HCT116 (cell line): ENCODE measurements around the gene TGM6. TPM values are rescaled to one million over a fixed set of nuclear protein-coding genes. Genes with fewer than 3 reads are reported as not detected.

Source experiments
- ATAC-seq: fragments of 200-7000 bp; cut with Tn5 transposase; 2 replicates; pipeline ENCODE4 v1.9.1; 2020; ENCODE audit warnings: mild to moderate bottlenecking, moderate library complexity
- BruUV-seq: library from RNA; stranded (reverse); fragments of 400-500 nt; replicated peaks from 2 replicates; lab custom pipeline; 2021; lab: Mats Ljungman, UMichigan
- CTCF ChIA-PET: fragments of 300-600 bp; sonication (Branson Sonifier 250); formaldehyde crosslinking; loops from one replicate; lab custom pipeline; 2021; ENCODE audit warnings: antibody characterized with exemption; lab: Charles Lee
- POLR2A ChIA-PET: fragments of 300-600, 350-600 bp; sonication (Branson Sonifier 250); formaldehyde crosslinking; loops from one replicate; lab custom pipeline; 2021; ENCODE audit warnings: antibody characterized with exemption; lab: Charles Lee
- RAD21 ChIA-PET, 2 experiments: fragments of 300-600 bp; sonication (Branson Sonifier 250); formaldehyde crosslinking; loops; one replicate each; lab custom pipeline; 2023; ENCODE audit warnings: low total read pairs in 2 of 2; ENCODE audit not compliant: uncharacterized antibody in 2 of 2, unreplicated experiment in 2 of 2, low non-redundant PET in 1 of 2; lab: Charles Lee
- DNase-seq: peaks from one replicate; pipeline ENCODE4 v3.0.0-alpha.2; 2010; ENCODE audit warnings: low read depth, low spot score
- H2AFZ ChIP-seq: fragments of 200-600 bp; shearing (Covaris generic), sonication (generic); 2 replicates; pipeline ENCODE4 v1.6.1; 2017; ENCODE audit warnings: low read depth, mixed run types, mixed read lengths, antibody characterized with exemption, low read length; ENCODE audit not compliant: poor library complexity, severe bottlenecking
- H3K27ac ChIP-seq: 2 replicates; pipeline ENCODE4 v1.5.1; 2012; ENCODE audit warnings: low read depth, low read length
- H3K27me3 ChIP-seq: fragments of 200-600 bp; sonication (generic); 2 replicates; pipeline ENCODE4 v1.6.1; 2016; ENCODE audit warnings: mixed run types, low read length, mixed read lengths; ENCODE audit not compliant: insufficient read depth
- H3K36me3 ChIP-seq, 2 experiments: fragments of 200-500 bp in 1 of 2; fragments of 200-600 bp in 1 of 2; sonication (Bioruptor generic) in 1 of 2; sonication (generic) in 1 of 2; 2 replicates each; pipeline versions ENCODE4 v1.5.1 to v1.6.1; 2014 to 2016; ENCODE audit warnings: low read length in 2 of 2, inconsistent platforms in 1 of 2, mixed read lengths in 1 of 2, mixed run types in 1 of 2; ENCODE audit not compliant: insufficient read depth in 2 of 2, control insufficient read depth in 1 of 2
- H3K4me1 ChIP-seq, 2 experiments: fragments of 200-600 bp in 1 of 2; sonication (generic) in 1 of 2; 2 replicates each; pipeline versions ENCODE4 v1.5.1 to v1.6.1; 2012 to 2017; ENCODE audit warnings: low read length in 2 of 2, inconsistent platforms in 1 of 2, mild to moderate bottlenecking in 1 of 2, mixed read lengths in 1 of 2, mixed run types in 1 of 2, moderate library complexity in 1 of 2; ENCODE audit not compliant: insufficient read depth in 2 of 2, control insufficient read depth in 1 of 2
- H3K4me2 ChIP-seq: fragments of 200-600 bp; sonication (generic); 2 replicates; pipeline ENCODE4 v1.6.1; 2017; ENCODE audit warnings: mixed run types, low read length, mixed read lengths
- H3K4me3 ChIP-seq, 2 experiments: fragments of 200-600 bp in 1 of 2; sonication (generic) in 1 of 2; replicated peaks in 1 of 2; 2 replicates each; pipeline ENCODE4 v1.5.1; 2011 to 2016; ENCODE audit warnings: low read length in 2 of 2, control low read depth in 1 of 2, low read depth in 1 of 2, mild to moderate bottlenecking in 1 of 2, mixed read lengths in 1 of 2, mixed run types in 1 of 2
- H3K79me2 ChIP-seq: fragments of 200-600 bp; sonication (generic); 2 replicates; pipeline ENCODE4 v1.6.1; 2017; ENCODE audit warnings: mild to moderate bottlenecking, mixed run types, low read length, moderate library complexity, mixed read lengths; ENCODE audit not compliant: insufficient read depth
- H3K9ac ChIP-seq: fragments of 200-600 bp; sonication (generic); 2 replicates; pipeline ENCODE4 v1.6.1; 2016; ENCODE audit warnings: low read length, mixed read lengths
- H3K9me2 ChIP-seq: fragments of 200-600 bp; sonication (generic), shearing (Covaris generic); 2 replicates; pipeline ENCODE4 v1.6.1; 2017; ENCODE audit warnings: mixed run types, mild to moderate bottlenecking, moderate library complexity; ENCODE audit not compliant: insufficient read depth
- H3K9me3 ChIP-seq, 2 experiments: fragments of 200-500 bp in 1 of 2; fragments of 200-600 bp in 1 of 2; sonication (Bioruptor generic) in 1 of 2; sonication (generic) in 1 of 2; 2 replicates each; pipeline ENCODE4 v1.6.1; 2014 to 2017; ENCODE audit warnings: low read length in 2 of 2, mixed read lengths in 2 of 2, inconsistent platforms in 1 of 2, low read depth in 1 of 2, mild to moderate bottlenecking in 1 of 2, mixed run types in 1 of 2, moderate library complexity in 1 of 2; ENCODE audit not compliant: control insufficient read depth in 1 of 2, insufficient read depth in 1 of 2
- H4K20me1 ChIP-seq: fragments of 200-600 bp; sonication (generic), shearing (Covaris generic); 2 replicates; pipeline ENCODE4 v1.6.1; 2017; ENCODE audit warnings: mixed run types, mild to moderate bottlenecking, moderate library complexity; ENCODE audit not compliant: insufficient read depth
- EGR1 ChIP-seq: IDR thresholded peaks from 2 replicates; pipeline ENCODE4 v1.6.1; 2012; ENCODE audit warnings: low read depth
- ELF1 ChIP-seq: IDR thresholded peaks from 2 replicates; pipeline ENCODE4 v1.6.1; 2012; ENCODE audit warnings: low read depth, borderline replicate concordance
- EZH2phosphoT487 ChIP-seq: fragments of 200-600 bp; IDR thresholded peaks from 2 replicates; pipeline ENCODE4 v1.6.1; 2018; ENCODE audit warnings: antibody characterized with exemption, borderline replicate concordance
- FOSL1 ChIP-seq: IDR thresholded peaks from 2 replicates; pipeline ENCODE4 v1.6.1; 2012; ENCODE audit warnings: low read depth
- JUND ChIP-seq: IDR thresholded peaks from 2 replicates; pipeline ENCODE4 v1.6.1; 2012
- POLR2A ChIP-seq: IDR thresholded peaks from 2 replicates; pipeline ENCODE4 v1.7.0; 2011; ENCODE audit warnings: borderline replicate concordance; ENCODE audit not compliant: insufficient read depth, insufficient read length; ENCODE audit errors: extremely low read depth
- POLR2AphosphoS5 ChIP-seq: IDR thresholded peaks from 2 replicates; pipeline ENCODE4 v1.6.1; 2011; ENCODE audit warnings: mild to moderate bottlenecking, low read depth, low read length, moderate library complexity
- SIN3A ChIP-seq: IDR thresholded peaks from 2 replicates; pipeline ENCODE4 v1.6.1; 2012; ENCODE audit warnings: low read depth
- SP1 ChIP-seq: IDR thresholded peaks from 2 replicates; pipeline ENCODE4 v1.6.1; 2012; ENCODE audit warnings: low read depth
- TCF7L2 ChIP-seq: IDR thresholded peaks from 2 replicates; pipeline ENCODE4 v1.7.0; 2011; ENCODE audit warnings: borderline replicate concordance, inconsistent platforms; ENCODE audit not compliant: insufficient read depth, insufficient read length; ENCODE audit errors: extremely low read depth
- YY1 ChIP-seq: IDR thresholded peaks from 2 replicates; pipeline ENCODE4 v1.6.1; 2011; ENCODE audit warnings: low read length, low read depth, moderate library complexity, mild to moderate bottlenecking; ENCODE audit not compliant: insufficient replicate concordance; ENCODE audit errors: extremely low read depth
- ZFX ChIP-seq: fragments of 450-650 bp; IDR thresholded peaks from 2 replicates; pipeline ENCODE4 v1.6.1; 2017
- ZNF274 ChIP-seq: fragments of 200-500 bp; sonication (Bioruptor generic); IDR thresholded peaks from 2 replicates; pipeline ENCODE4 v1.6.1; 2014; ENCODE audit warnings: mild to moderate bottlenecking, low read depth, low read length, inconsistent platforms
- intact Hi-C: fragments of 100-400 bp; cut with micrococcal nuclease; formaldehyde crosslinking; loops from 2 replicates; pipeline ENCODE4 v1.10.0; 2022
- total RNA-seq: library from RNA; stranded (reverse); gene quantifications from one replicate; pipeline ENCODE4 v1.2.1, GENCODE V29; 2021; ENCODE audit not compliant: unreplicated experiment
- TF ChIP-seq, protein P1 (sequence below), 3 experiments: fragments of 200-600 bp in 1 of 3; sonication (generic) in 1 of 3; IDR thresholded peaks in 2 of 3; conservative IDR thresholded peaks in 1 of 3; 2 replicates each; pipeline ENCODE4 v1.5.1; 2012 to 2017; ENCODE audit warnings: low read depth in 2 of 3, low read length in 2 of 3, antibody characterized with exemption in 1 of 3, borderline replicate concordance in 1 of 3, control low read depth in 1 of 3, mild to moderate bottlenecking in 1 of 3, mixed read lengths in 1 of 3, mixed run types in 1 of 3, moderate library complexity in 1 of 3; ENCODE audit not compliant: insufficient read depth in 1 of 3
- TF ChIP-seq, protein P2 (sequence below): IDR thresholded peaks from 2 replicates; pipeline ENCODE4 v1.6.1; 2012; ENCODE audit warnings: low read depth
- TF ChIP-seq, protein P3 (sequence below): IDR thresholded peaks from 2 replicates; pipeline ENCODE4 v1.6.1; 2012

TGM6 gene
- total RNA-seq, 1 experiment from 2014 or later, result not detected

DNA sequence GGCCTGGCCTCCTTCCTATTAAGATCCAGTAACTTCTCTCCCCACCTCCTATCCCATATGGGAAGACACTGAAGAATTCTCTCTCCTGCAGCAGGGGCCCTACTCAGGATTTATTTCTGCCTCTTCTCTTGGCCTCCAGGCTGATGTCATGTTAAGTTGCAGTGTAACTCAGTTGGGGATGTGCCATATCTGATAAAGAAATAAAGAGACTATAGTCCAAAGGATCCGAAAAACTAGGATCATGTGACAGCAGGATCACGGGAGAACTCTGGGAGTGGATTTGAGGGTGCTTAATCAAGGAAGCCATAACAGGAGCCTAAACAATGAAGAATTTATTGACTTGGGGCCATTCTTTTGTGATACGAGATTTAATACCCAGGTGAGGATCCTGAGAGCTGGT is 38.5 kb upstream of the TGM6 start:
- ChIA-PET CTCF (no interaction called here), RAD21 (no interaction called here), POLR2A (no interaction called here)
- Histone ChIP-seq H3K36me3 (no peaks in the 10 kb centered on the region), H3K9ac (no peak overlapping the region), H3K4me3 (no peak overlapping the region), H3K4me2 (no peak overlapping the region), H4K20me1 (no peaks in the 10 kb centered on the region), H3K27ac (no peak overlapping the region), H3K9me3 (no peaks in the 10 kb centered on the region), H3K27me3 (no peaks in the 10 kb centered on the region), H3K79me2 (no peaks in the 10 kb centered on the region), H3K9me2 (no peaks in the 10 kb centered on the region), H2AFZ (no peak overlapping the region), H3K4me1 (no peaks in the 10 kb centered on the region)
- BruUV-seq, result no TSS peak
- TF ChIP-seq SP1, result no peak
- TF ChIP-seq ZNF274, result no peak
- no peak for TF ChIP-seq POLR2A
- TF ChIP-seq, protein P1, sequence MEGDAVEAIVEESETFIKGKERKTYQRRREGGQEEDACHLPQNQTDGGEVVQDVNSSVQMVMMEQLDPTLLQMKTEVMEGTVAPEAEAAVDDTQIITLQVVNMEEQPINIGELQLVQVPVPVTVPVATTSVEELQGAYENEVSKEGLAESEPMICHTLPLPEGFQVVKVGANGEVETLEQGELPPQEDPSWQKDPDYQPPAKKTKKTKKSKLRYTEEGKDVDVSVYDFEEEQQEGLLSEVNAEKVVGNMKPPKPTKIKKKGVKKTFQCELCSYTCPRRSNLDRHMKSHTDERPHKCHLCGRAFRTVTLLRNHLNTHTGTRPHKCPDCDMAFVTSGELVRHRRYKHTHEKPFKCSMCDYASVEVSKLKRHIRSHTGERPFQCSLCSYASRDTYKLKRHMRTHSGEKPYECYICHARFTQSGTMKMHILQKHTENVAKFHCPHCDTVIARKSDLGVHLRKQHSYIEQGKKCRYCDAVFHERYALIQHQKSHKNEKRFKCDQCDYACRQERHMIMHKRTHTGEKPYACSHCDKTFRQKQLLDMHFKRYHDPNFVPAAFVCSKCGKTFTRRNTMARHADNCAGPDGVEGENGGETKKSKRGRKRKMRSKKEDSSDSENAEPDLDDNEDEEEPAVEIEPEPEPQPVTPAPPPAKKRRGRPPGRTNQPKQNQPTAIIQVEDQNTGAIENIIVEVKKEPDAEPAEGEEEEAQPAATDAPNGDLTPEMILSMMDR (IDR thresholded peaks at IDR 0.05 in 2 of 3, conservative IDR thresholded peaks at IDR 0.05 in 1 of 3; ENCODE audit: borderline replicate concordance in 1 of 3, insufficient read depth in 1 of 3, low read depth in 2 of 3, low read length in 2 of 3), result no peak
- TF ChIP-seq, protein P2, sequence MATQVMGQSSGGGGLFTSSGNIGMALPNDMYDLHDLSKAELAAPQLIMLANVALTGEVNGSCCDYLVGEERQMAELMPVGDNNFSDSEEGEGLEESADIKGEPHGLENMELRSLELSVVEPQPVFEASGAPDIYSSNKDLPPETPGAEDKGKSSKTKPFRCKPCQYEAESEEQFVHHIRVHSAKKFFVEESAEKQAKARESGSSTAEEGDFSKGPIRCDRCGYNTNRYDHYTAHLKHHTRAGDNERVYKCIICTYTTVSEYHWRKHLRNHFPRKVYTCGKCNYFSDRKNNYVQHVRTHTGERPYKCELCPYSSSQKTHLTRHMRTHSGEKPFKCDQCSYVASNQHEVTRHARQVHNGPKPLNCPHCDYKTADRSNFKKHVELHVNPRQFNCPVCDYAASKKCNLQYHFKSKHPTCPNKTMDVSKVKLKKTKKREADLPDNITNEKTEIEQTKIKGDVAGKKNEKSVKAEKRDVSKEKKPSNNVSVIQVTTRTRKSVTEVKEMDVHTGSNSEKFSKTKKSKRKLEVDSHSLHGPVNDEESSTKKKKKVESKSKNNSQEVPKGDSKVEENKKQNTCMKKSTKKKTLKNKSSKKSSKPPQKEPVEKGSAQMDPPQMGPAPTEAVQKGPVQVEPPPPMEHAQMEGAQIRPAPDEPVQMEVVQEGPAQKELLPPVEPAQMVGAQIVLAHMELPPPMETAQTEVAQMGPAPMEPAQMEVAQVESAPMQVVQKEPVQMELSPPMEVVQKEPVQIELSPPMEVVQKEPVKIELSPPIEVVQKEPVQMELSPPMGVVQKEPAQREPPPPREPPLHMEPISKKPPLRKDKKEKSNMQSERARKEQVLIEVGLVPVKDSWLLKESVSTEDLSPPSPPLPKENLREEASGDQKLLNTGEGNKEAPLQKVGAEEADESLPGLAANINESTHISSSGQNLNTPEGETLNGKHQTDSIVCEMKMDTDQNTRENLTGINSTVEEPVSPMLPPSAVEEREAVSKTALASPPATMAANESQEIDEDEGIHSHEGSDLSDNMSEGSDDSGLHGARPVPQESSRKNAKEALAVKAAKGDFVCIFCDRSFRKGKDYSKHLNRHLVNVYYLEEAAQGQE, result no peak
- no peak for TF ChIP-seq SIN3A
- no peak for TF ChIP-seq EGR1
- TF ChIP-seq ELF1, result no peak
- no peak for TF ChIP-seq TCF7L2
- TF ChIP-seq EZH2phosphoT487, result no peak
- TF ChIP-seq FOSL1, result no peak
- TF ChIP-seq, protein P3, sequence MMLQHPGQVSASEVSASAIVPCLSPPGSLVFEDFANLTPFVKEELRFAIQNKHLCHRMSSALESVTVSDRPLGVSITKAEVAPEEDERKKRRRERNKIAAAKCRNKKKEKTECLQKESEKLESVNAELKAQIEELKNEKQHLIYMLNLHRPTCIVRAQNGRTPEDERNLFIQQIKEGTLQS, result no peak
- TF ChIP-seq POLR2AphosphoS5, result no peak
- no peak for TF ChIP-seq ZFX
- no peak for TF ChIP-seq YY1
- TF ChIP-seq JUND, result no peak
- no peak for DNase-seq
- intact Hi-C loops, result no loop called here
- no peak for ATAC-seq
